ENCODE results near the gene RSPRY1.

- TF ChIP-seq CTCF (IDR thresholded peaks at IDR 0.05) (no peak), POLR2A (IDR thresholded peaks at IDR 0.05) (no peak)
Observed at GRCh38 chr16:57258910-57259475, 72.9 kb downstream of the RSPRY1 start.

Measured in adrenal gland (tissue), 5 donors.